Activated T-cell treated with anti-CD3 and anti-CD28 coated beads, Interleukin-2, amount 50 U/mL, for 1 hour (primary cell): ENCODE data around the gene USP34.

Source experiments
- DNase-seq: peaks from one replicate; pipeline ENCODE4 v3.0.0-alpha.2; 2020

USP34 gene

GRCh38 chr2:61362873-61363272 is 108.0 kb downstream of the USP34 start:
- DNase-seq: no peak

- DNase-seq: no peak
Measured at GRCh38 chr2:61361068-61361467, 109.8 kb downstream of the USP34 start.

DNA sequence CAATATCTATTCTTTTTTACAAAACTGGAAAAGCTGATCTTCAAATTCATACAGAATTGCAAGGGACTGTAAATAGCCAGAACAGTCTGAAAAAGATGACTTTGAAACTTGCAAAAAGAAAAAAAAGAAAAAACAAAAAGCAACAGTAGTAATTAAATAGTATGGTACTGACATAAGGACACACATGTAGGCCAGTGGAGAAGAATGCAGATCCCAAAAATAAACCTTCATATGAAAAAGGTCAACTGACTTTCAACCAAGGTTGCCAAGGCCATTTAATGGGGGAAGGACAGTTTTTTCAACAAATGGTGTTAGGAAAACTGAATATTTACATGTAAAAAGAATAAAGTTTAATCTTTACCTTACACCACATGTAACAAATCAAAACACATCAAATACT is 111.8 kb downstream of the USP34 start:
- DNase-seq: no peak

GRCh38 chr2:61357681-61358080 is 113.2 kb downstream of the USP34 start:
- DNase-seq: no peak

GRCh38 chr2:61356958-61357350 is 113.9 kb downstream of the USP34 start:
- DNase-seq: no peak

DNA sequence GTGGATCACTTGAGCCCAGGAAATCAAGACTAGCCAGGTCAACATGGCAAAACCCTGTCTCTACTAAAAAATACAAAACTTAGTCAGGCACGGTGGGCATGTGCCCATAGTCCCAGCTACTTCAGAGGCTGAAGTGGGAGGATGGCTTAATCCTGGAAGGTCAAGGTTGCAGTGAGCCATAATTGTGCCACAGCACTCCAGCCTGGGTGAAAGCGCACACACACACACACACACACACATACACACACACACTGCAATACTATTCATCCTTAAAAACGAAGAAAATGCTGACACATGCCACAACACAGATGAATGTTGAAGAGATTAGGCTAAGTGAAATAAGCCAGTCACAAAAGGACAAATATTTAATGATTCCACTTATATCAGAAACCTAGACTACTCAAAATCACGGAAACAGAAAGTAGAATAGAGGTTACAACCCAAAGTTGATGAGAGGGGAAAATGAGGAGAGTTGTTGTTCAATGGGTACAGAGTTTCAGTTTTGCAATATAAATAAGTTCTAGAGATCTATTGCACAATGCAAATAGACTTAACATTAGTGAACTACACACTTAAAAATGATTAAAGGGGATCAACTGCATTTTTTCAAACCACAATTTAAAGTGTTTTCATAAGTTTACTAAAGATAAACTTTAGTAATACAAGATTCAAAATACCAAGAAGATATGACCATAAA is 114.5 kb downstream of the USP34 start:
- no peak for DNase-seq

DNA sequence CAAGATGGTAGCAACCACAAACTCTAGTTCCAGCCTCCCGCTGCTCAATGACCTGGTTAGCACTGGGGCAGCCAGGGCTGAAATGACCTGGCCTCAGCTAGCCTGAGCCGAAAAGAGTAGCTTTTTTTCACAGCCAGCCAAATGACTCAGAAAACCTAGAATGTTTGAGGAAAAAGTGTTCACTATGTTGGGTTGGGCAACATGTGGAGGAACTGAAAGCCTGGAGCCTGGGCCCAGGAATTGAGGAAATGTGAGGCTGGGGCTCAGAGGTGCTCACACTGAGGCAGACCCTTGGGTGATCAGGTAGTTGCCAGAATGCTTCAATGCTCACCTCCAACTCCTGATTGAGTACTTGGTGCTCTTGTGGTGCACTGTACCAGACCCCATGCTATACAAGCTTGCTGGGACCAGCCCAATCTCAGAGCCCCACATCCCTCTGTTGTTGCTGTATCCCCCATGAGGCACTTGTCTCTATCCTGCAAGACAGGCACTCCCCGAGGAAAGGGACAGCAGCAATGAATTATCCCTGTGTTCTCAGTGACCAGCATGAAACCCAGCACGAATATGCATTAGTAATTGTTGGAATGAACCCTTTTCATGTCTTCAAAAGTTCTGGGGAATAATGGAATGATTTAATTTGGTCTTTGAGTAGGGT is 116.2 kb downstream of the USP34 start:
- DNase-seq: no peak

- no peak for DNase-seq
Measured at GRCh38 chr2:61353909-61354308, 117.0 kb downstream of the USP34 start.

GRCh38 chr2:61350777-61351176 is 120.1 kb downstream of the USP34 start:
- no peak for DNase-seq

DNA sequence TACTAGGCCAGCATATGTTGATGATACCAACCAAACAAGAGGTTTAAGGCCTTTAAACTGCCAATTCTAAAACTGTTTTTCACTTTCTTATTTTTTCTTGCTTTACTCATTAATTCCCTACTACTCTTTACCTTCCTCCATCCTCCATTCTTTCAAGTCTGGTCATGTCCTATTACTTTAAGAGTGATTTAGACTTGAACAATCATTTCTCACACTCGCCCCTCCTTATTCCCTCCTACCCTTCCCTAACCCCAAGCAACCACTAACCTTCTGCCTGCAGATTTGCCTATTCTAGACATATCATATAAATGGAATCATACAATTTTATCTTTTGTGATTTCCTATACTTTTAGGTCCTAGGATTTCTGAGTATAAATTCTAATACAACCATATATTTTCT is 127.7 kb downstream of the USP34 start:
- no peak for DNase-seq

DNA sequence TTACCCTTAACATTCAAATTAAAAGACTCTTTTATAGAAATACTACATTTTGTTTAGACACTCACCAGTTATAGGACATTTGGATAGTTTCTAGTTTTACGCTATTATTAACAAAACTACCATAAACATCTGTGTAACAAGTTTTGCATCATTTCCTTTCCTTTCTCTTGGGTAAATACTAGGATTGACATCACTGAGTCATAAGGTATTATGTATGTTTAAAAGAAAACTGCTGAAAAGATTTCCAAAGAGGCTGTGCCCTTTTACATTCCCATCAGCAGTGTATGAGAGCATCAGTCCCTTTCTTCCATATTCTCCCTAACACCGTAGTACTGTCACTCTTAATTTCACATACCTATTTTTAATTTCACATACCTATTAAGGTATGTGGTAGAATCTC is 130.6 kb downstream of the USP34 start:
- no peak for DNase-seq

DNA sequence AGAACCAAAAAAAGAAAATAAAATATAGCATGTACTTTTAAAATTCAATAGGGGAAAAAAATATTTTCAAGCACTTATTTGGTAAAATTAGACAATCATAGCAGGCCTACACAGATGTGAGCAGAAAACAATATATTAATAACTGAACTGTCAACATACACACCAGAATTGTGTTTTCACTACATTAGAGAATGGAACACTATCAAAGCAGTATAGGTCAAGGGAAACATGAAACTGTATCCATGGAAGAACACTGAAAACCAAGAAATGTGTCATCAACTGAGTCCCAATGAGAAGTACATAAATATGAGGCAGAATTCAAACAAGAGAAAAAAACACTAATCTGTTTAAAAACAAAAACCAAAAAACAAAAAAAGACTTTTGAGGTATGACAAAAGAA is 132.4 kb downstream of the USP34 start:
- no peak for DNase-seq

DNA sequence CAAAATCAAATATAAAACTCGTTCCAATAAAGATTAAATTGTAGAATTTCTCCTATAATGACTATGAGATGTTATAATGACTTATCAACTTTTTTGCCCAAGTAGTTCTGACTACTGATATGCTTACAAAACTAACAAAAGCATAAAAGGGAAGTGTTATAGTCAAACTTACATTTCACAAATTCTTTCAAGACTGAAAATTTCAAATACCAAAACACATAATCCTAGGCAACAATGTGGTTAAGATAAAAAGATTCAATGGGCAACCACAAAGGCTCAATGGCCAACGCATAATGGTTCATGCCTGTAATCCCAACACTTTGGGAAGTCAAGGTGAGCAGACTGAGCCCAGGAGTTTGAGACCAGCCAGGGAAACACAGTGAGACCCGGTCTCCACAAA is 135.7 kb downstream of the USP34 start:
- no peak for DNase-seq

DNA sequence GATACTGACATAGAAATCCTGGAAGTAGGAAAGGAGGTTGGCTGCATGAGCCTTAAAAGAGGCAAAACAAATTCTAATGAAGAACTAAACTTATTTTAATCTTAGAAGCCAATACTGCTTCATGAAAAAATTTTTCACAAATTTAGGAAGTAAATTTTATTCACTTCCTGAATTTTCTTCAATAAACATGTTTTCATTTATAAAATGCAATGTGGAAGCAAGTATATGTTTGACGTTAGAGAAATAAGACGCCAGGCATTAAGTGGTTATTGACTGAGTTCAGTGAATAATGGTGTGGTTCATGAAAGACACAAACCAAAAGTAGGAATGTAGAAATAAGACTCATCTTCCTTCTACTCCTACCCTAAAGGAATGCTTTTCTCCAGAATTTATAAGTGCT is 136.4 kb downstream of the USP34 start:
- no peak for DNase-seq

GRCh38 chr2:61328707-61329251 is 142.1 kb downstream of the USP34 start:
- DNase-seq: no peak

DNA sequence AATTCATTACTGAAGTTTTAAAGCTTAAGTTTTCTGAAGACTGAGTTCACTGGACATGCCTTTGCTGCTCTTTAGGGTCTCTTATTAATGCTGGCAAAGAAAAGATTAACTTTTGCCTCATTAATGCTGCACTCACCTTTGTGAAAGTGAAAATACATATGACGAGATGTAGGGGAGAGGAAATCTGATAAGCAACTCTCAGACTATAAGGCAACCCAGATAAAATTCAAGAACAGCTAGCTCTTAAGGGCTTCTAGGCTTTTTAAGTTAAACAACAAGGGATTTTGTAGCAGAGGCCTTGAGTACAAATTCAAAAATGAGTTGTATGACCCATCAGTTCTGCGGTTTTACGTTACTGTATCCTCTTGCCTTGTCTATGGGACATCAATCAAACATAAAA is 143.7 kb downstream of the USP34 start:
- no peak for DNase-seq

GRCh38 chr2:61326423-61326822 is 144.5 kb downstream of the USP34 start:
- no peak for DNase-seq

GRCh38 chr2:61320181-61320580 is 150.7 kb downstream of the USP34 start:
- DNase-seq: no peak

GRCh38 chr2:61318553-61318952 is 152.3 kb downstream of the USP34 start:
- DNase-seq: no peak

DNA sequence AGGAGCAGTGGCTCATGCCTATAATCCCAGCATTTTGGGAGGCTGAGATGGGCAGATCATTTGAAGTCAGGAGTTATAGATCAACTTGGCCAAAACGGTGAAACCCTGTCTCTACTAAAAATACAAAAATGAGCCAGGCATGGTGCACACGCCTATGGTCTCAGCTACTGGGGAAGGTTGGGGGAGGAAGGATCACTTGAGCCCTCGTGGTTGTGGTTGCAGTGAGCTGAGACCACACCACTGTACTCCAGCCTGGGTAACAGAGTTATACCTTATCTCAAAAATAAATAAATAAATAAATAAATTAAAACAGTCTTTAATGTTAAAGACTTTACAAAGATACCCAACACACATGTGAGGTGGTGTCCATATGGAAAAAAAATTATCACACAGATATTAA is 174.9 kb downstream of the USP34 start:
- DNase-seq: no peak

- DNase-seq: no peak
Measured at GRCh38 chr2:61291851-61292575, 178.9 kb downstream of the USP34 start.

GRCh38 chr2:61288070-61288841 is 182.6 kb downstream of the USP34 start:
- DNase-seq: no peak

GRCh38 chr2:61287254-61287653 is 183.6 kb downstream of the USP34 start:
- DNase-seq: no peak
